Astrocyte of the cerebellum (primary cell): Measurements from ENCODE around the gene NTRK1.

Source experiments
- DNase-seq: peaks from one replicate; pipeline ENCODE4 v3.0.0-alpha.2; 2011; ENCODE audit warnings: low read depth
- H3K4me3 ChIP-seq: 2 replicates; pipeline ENCODE4 v1.5.1; 2011; ENCODE audit warnings: mild to moderate bottlenecking, low read depth, low read length, moderate library complexity
- CTCF ChIP-seq: IDR thresholded peaks from 2 replicates; pipeline ENCODE4 v1.5.1; 2012; ENCODE audit warnings: low read length, low read depth, moderate library complexity, mild to moderate bottlenecking; ENCODE audit errors: missing control alignments
- in situ Hi-C: cut with HindIII; loops from 2 replicates; pipeline ENCODE4 v1.10.0; 2017; ENCODE audit warnings: low sequenced_read_pairs

NTRK1 gene

GRCh38 chr1:156881101-156881500 is 20.4 kb downstream of the NTRK1 start:
- no peak overlapping the region for H3K4me3 ChIP-seq
- DNase-seq = no peak
- no peak for TF ChIP-seq CTCF
- in situ Hi-C loops = no loop called here

GRCh38 chr1:156881663-156882062 is 21.0 kb downstream of the NTRK1 start:
- in situ Hi-C loops = no loop called here
- TF ChIP-seq CTCF = no peak
- H3K4me3 ChIP-seq = no peak overlapping the region
- no peak for DNase-seq

- H3K4me3 ChIP-seq = no peak overlapping the region
- TF ChIP-seq CTCF = no peak
- no peak for DNase-seq
- in situ Hi-C loops = no loop called here
Observed at GRCh38 chr1:156882543-156882942, 21.9 kb downstream of the NTRK1 start.

GRCh38 chr1:156883919-156884318 is 23.3 kb downstream of the NTRK1 start:
- no peak for TF ChIP-seq CTCF
- in situ Hi-C loops = no loop called here
- H3K4me3 ChIP-seq = no peak overlapping the region
- no peak for DNase-seq

GRCh38 chr1:156884560-156885184 is 24.0 kb downstream of the NTRK1 start:
- in situ Hi-C loops = loop anchor here (5.0 kb wide), 1 partner anchor 63 kb away; no protein-coding TSS in a partner anchor
- no peak overlapping the region for H3K4me3 ChIP-seq
- no peak for DNase-seq
- TF ChIP-seq CTCF = no peak

DNA sequence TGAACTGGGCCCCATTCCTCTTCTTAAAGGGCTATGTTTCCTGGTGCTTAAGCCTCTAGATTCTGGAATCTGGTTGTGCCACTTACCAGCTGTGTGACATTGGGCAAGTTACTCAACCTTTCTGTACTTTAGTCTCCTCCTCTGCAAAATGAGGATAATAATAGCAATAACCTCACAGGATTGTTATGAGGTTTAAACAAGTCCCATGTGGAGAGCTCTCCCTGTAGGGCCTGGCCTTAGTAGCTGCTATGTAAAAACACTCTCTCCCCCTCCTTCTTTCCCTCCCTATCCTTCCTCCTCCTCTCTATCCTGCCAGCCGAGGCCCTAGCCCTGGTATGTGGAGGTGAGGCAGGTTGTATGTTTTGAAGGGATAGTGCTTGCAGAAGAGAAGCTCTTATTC is 24.6 kb downstream of the NTRK1 start:
- in situ Hi-C loops = loop anchor here (5.0 kb wide), 1 partner anchor 62 kb away; no protein-coding TSS in a partner anchor
- H3K4me3 ChIP-seq = no peak overlapping the region
- no peak for DNase-seq
- no peak for TF ChIP-seq CTCF

DNA sequence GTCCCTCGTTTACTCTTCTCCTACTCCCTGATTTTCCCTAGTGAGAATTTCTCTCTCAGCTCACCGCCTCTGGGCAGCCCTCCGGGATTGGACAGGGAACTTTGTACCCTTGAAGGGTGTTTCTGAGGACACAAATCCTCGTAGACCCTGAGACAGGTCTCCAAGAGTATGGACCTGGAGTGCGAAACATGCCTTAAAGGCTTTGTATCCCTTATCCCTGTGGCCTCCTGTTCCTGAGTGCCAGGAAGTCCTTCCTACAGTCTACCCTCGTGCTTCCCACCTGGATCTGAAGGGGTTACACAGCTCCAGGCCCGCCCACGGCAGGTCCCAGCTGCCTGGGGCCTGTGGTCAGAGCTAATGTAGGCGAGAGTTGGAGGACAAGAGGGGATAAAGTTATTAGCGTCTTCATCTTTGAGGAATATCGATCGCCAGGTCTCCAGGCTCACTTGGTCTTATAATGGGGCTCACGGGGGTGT is 25.3 kb downstream of the NTRK1 start:
- no peak for TF ChIP-seq CTCF
- DNase-seq = no peak
- H3K4me3 ChIP-seq = no peak overlapping the region
- in situ Hi-C loops = loop anchor here (5.0 kb wide), 1 partner anchor 61 kb away; no protein-coding TSS in a partner anchor
